ENCODE measurements around the gene CCPG1. TPM values are rescaled to one million over a fixed set of nuclear protein-coding genes. Genes with fewer than 3 reads are reported as not detected.

CCPG1 gene
- total RNA-seq, 4 donors from 2014 or later = 38.9 to 49.4 (median 43.5) TPM

DNA sequence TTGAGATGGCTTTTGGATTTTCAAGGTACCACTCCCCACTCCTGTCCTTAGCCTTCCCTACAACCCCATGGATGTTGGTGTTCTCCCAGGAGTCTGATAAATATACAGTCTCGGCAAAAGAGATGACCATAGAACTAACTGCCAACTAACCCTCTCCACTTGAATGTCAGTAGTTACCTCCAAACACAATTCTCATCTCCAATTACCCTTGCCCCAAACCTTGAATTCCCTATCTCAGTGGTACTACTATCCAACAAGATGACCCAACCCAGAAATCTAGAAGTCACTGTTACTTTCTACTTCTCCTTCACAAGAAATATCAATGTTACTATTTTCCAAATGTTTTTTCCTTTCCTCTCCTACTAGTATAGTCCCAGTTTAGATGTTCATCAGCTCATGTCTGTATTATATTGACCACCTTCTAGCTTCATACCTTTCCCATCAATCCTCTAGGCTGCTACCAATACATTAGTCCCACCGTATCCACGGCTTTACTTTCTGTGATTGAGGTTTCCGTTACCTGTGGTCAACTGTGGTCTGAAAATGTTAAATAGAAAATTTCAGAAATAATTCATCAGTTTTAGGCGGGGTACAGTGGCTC, 51.1 kb downstream of the CCPG1 start:
- H3K4me1 ChIP-seq = no peaks in the 10 kb centered on the region
- no peaks in the 10 kb centered on the region for H3K27me3 ChIP-seq
- H3K4me3 ChIP-seq = no peak overlapping the region
- peaks cover 8 to 82% (median 37%) of the 10 kb centered on the region in 4 donors for H3K36me3 ChIP-seq
- WGBS = 98% methylated on average over 5 of the region's 5 CpGs
- TF ChIP-seq, protein P1, sequence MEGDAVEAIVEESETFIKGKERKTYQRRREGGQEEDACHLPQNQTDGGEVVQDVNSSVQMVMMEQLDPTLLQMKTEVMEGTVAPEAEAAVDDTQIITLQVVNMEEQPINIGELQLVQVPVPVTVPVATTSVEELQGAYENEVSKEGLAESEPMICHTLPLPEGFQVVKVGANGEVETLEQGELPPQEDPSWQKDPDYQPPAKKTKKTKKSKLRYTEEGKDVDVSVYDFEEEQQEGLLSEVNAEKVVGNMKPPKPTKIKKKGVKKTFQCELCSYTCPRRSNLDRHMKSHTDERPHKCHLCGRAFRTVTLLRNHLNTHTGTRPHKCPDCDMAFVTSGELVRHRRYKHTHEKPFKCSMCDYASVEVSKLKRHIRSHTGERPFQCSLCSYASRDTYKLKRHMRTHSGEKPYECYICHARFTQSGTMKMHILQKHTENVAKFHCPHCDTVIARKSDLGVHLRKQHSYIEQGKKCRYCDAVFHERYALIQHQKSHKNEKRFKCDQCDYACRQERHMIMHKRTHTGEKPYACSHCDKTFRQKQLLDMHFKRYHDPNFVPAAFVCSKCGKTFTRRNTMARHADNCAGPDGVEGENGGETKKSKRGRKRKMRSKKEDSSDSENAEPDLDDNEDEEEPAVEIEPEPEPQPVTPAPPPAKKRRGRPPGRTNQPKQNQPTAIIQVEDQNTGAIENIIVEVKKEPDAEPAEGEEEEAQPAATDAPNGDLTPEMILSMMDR (IDR thresholded peaks at IDR 0.05) = no peak
- TF ChIP-seq EP300 (IDR thresholded peaks at IDR 0.05) (no peak), POLR2AphosphoS5 (IDR thresholded peaks at IDR 0.05) (no peak), POLR2A (IDR thresholded peaks at IDR 0.05; ENCODE audit: low read depth) (no peak)
- no peak for DNase-seq (ENCODE audit: extremely low spot score)
- H3K9me3 ChIP-seq = no peaks in the 10 kb centered on the region
- intact Hi-C loops (cut with DNase I) = no loop called here
- no peak overlapping the region for H3K27ac ChIP-seq (replicated peaks in 1 of 4)

DNA sequence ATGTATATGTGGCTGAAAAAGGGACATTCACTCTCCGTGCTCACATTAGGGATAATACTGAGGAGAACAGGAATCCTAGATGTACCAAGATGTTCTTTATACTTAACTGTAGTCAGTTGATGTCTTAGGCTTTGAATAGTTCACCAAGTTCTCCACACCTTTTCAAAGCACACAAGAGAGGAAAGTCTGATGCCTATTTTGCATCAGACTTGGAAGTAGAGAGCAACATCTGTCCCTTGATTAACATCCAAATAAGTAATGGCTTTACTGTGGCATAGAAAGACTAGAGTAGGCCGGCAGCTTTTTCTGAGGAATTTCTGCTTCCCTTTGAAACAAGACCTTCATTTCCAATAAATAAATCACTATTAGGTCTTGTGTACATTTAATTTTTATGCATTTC, 55.1 kb downstream of the CCPG1 start:
- no peaks in the 10 kb centered on the region for H3K9me3 ChIP-seq
- no peaks in the 10 kb centered on the region for H3K4me1 ChIP-seq
- TF ChIP-seq POLR2A (IDR thresholded peaks at IDR 0.05; ENCODE audit: low read depth) (no peak), POLR2AphosphoS5 (IDR thresholded peaks at IDR 0.05) (no peak), EP300 (IDR thresholded peaks at IDR 0.05) (no peak)
- TF ChIP-seq, protein P1 (IDR thresholded peaks at IDR 0.05) = no peak
- intact Hi-C loops (cut with DNase I) = no loop called here
- H3K36me3 ChIP-seq = peaks cover 0 to 60% (median 23%) of the 10 kb centered on the region in 4 donors
- no peak overlapping the region for H3K4me3 ChIP-seq
- no peaks in the 10 kb centered on the region for H3K27me3 ChIP-seq
- DNase-seq (ENCODE audit: extremely low spot score) = no peak
- no peak overlapping the region for H3K27ac ChIP-seq (replicated peaks in 1 of 4)
- 88% methylated on average over 2 of the region's 2 CpGs for WGBS

DNA sequence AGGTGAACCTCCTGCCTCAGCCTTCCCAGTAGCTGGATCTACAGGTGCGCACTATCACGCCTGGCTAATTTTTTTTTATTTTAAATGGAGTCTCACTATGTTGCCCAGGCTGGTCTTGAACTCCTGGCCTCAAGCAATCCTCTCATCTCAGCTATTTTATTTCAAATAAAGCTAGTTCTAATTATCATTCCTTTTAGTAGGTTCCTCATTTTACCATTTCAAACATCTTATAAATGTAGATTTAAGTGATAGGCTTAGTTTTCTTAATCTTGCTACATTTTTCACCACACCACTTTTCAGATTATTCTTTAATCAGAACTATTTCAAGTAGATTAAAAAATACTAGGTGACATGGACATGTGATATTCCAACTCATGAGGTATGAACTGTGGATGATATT, 58.9 kb downstream of the CCPG1 start:
- no peak for TF ChIP-seq POLR2AphosphoS5 (IDR thresholded peaks at IDR 0.05)
- no peak for TF ChIP-seq EP300 (IDR thresholded peaks at IDR 0.05)
- TF ChIP-seq, protein P1 (IDR thresholded peaks at IDR 0.05) = no peak
- no peak for TF ChIP-seq POLR2A (IDR thresholded peaks at IDR 0.05; ENCODE audit: low read depth)
- intact Hi-C loops (cut with DNase I) = no loop called here
- no peak for DNase-seq (ENCODE audit: extremely low spot score)
- 100% methylated on average over 2 of the region's 2 CpGs for WGBS
- Histone ChIP-seq H3K9me3 (no peaks in the 10 kb centered on the region), H3K27ac (replicated peaks in 1 of 4) (no peak overlapping the region), H3K4me3 (no peak overlapping the region), H3K36me3 (peaks cover 0 to 37% (median 11%) of the 10 kb centered on the region in 4 donors), H3K4me1 (no peaks in the 10 kb centered on the region), H3K27me3 (no peaks in the 10 kb centered on the region)

DNA sequence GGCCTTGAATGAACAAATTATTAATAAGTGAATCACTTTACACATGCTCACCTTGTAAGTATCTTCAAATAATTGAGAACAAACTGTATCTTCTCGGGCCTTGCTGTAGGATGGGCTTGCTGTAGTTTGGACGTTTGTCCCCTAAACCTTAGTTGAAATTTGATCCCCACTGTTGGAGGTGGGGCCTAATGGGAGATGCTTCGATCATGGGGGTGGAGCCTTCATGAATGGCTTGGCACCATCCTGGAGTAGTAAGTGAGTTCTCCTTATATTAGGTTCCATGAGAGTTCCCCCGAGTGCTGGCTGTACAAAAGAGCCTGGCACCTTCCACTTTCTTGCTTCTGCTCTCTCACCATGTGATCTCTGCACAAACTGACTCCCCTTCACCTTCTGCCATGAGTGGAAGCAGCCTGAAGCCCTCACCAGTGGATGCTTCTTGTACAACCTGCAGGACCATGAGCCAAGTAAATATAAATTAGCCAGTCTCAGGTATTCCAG, 59.8 kb downstream of the CCPG1 start:
- 72% methylated on average over 4 of the region's 4 CpGs for WGBS
- DNase-seq (ENCODE audit: extremely low spot score) = no peak
- Histone ChIP-seq H3K27me3 (no peaks in the 10 kb centered on the region), H3K9me3 (no peaks in the 10 kb centered on the region), H3K27ac (replicated peaks in 1 of 4) (no peak overlapping the region), H3K4me1 (no peaks in the 10 kb centered on the region), H3K4me3 (no peak overlapping the region), H3K36me3 (peaks cover 0 to 39% (median 11%) of the 10 kb centered on the region in 4 donors)
- intact Hi-C loops (cut with DNase I) = no loop called here
- TF ChIP-seq EP300 (IDR thresholded peaks at IDR 0.05) (no peak), POLR2A (IDR thresholded peaks at IDR 0.05; ENCODE audit: low read depth) (no peak), POLR2AphosphoS5 (IDR thresholded peaks at IDR 0.05) (no peak)
- TF ChIP-seq, protein P1 (IDR thresholded peaks at IDR 0.05) = no peak

DNA sequence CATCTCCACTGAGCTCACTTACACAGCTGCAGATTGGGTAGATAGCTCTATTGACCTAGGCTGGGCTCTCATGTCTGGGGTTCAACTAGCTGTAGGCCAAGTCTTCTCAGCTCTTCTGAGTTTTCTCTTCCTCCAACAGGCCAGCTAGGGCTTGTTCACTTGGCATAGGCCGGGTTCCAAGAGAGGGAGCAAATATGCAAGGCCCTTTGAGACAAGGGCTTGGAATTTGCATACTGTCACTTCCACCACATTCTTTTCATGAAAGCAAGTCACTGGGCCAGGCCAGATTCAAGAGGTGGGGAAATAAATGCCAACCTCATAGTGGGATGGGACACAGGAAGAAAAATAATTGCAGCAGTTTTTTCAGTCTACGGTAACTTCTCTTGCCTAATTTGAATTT, 64.0 kb downstream of the CCPG1 start:
- no peaks in the 10 kb centered on the region for H3K27me3 ChIP-seq
- no peak overlapping the region for H3K4me3 ChIP-seq
- H3K27ac ChIP-seq (replicated peaks in 1 of 4) = no peak overlapping the region
- TF ChIP-seq, protein P1 (IDR thresholded peaks at IDR 0.05) = no peak
- TF ChIP-seq EP300 (IDR thresholded peaks at IDR 0.05) (no peak), POLR2A (IDR thresholded peaks at IDR 0.05; ENCODE audit: low read depth) (no peak), POLR2AphosphoS5 (IDR thresholded peaks at IDR 0.05) (no peak)
- no peak for DNase-seq (ENCODE audit: extremely low spot score)
- intact Hi-C loops (cut with DNase I) = no loop called here
- WGBS = 86% methylated on average over 2 of the region's 2 CpGs
- H3K36me3 ChIP-seq = peaks cover 7 to 45% (median 13%) of the 10 kb centered on the region in 4 donors
- no peaks in the 10 kb centered on the region for H3K9me3 ChIP-seq
- H3K4me1 ChIP-seq = no peaks in the 10 kb centered on the region

All from esophagus muscularis mucosa (tissue), 4 donors.